Measurements from ENCODE around the gene RASGRP1.

Gene RASGRP1

DNA sequence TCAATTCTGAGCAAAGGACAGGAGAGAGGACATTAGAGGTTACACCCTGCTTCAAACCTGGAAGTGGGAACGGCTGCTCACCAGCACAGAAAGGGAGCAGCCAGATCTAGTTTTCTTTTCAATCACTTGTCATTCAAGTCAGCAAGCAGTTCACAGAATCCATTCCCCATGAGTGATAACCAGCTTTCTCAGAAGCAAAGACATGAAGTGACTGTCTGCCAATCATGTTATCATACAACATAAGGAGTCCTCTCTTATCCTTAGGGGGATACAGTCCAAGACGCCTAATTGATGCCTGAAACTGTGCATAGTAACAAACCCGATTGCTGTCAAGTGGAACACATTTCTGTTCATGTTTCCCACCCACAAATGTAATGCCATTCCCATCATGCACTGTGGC, 56.0 kb downstream of the RASGRP1 start:
- Mint-ChIP-seq H3K27me3 (ENCODE audit: low read depth, poor library complexity) (no peaks in the 10 kb centered on the region), H3K4me3 (no peak overlapping the region), H3K9me3 (no peaks in the 10 kb centered on the region), H3K4me1 (no peaks in the 10 kb centered on the region), H3K36me3 (ENCODE audit: low read depth) (no peaks in the 10 kb centered on the region), H3K27ac (no peak overlapping the region)
- TF ChIP-seq, protein P1, sequence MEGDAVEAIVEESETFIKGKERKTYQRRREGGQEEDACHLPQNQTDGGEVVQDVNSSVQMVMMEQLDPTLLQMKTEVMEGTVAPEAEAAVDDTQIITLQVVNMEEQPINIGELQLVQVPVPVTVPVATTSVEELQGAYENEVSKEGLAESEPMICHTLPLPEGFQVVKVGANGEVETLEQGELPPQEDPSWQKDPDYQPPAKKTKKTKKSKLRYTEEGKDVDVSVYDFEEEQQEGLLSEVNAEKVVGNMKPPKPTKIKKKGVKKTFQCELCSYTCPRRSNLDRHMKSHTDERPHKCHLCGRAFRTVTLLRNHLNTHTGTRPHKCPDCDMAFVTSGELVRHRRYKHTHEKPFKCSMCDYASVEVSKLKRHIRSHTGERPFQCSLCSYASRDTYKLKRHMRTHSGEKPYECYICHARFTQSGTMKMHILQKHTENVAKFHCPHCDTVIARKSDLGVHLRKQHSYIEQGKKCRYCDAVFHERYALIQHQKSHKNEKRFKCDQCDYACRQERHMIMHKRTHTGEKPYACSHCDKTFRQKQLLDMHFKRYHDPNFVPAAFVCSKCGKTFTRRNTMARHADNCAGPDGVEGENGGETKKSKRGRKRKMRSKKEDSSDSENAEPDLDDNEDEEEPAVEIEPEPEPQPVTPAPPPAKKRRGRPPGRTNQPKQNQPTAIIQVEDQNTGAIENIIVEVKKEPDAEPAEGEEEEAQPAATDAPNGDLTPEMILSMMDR (IDR thresholded peaks at IDR 0.05), result no peak
- no peak for DNase-seq

DNA sequence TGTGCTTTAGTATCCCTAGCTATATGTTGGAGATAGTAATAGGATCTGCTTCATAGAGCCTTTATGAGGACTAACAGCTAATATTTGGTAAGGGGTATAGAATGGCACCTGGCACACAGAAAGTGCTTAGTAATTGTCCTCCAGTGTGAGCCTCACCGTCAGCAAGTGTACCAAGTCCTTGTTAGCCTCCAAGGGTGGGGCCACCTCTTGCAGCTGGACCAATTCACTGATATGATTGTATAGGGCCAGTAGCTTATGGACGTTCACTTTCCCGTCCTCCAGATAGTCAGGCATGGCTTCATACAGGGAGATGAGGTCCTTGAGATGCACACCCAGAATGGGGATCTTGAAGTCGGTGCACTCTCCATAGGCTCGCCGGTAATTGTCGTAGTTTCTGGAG, 57.0 kb downstream of the RASGRP1 start:
- H3K4me1 Mint-ChIP-seq, result no peaks in the 10 kb centered on the region
- no peak overlapping the region for H3K27ac Mint-ChIP-seq
- no peak for DNase-seq
- H3K27me3 Mint-ChIP-seq (ENCODE audit: low read depth, poor library complexity), result no peaks in the 10 kb centered on the region
- H3K4me3 Mint-ChIP-seq, result no peak overlapping the region
- H3K9me3 Mint-ChIP-seq, result no peaks in the 10 kb centered on the region
- H3K36me3 Mint-ChIP-seq (ENCODE audit: low read depth), result no peaks in the 10 kb centered on the region
- TF ChIP-seq, protein P1 (IDR thresholded peaks at IDR 0.05), result no peak

DNA sequence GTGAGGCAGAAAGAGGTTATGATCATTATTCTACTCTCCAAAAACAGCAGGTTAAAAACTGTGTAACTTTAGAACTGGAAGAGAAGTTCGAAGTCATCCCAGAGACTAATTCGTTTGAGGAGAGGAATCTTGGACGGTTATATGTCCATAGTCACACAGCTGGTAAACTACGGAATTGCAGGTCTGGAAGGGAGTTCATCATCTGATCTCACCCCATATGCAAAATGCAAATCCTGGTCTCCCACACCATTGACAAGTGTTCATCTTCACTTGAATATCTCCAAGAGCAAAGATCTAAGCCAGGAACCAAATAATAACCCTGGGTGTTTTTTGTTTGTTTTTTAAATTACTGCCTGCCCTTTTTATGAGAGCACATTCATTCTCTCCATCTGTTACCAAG, 57.6 kb downstream of the RASGRP1 start:
- no peaks in the 10 kb centered on the region for H3K9me3 Mint-ChIP-seq
- no peaks in the 10 kb centered on the region for H3K27me3 Mint-ChIP-seq (ENCODE audit: low read depth, poor library complexity)
- H3K27ac Mint-ChIP-seq, result no peak overlapping the region
- TF ChIP-seq, protein P1 (IDR thresholded peaks at IDR 0.05), result no peak
- DNase-seq, result no peak
- no peaks in the 10 kb centered on the region for H3K36me3 Mint-ChIP-seq (ENCODE audit: low read depth)
- H3K4me1 Mint-ChIP-seq, result no peaks in the 10 kb centered on the region
- H3K4me3 Mint-ChIP-seq, result no peak overlapping the region

DNA sequence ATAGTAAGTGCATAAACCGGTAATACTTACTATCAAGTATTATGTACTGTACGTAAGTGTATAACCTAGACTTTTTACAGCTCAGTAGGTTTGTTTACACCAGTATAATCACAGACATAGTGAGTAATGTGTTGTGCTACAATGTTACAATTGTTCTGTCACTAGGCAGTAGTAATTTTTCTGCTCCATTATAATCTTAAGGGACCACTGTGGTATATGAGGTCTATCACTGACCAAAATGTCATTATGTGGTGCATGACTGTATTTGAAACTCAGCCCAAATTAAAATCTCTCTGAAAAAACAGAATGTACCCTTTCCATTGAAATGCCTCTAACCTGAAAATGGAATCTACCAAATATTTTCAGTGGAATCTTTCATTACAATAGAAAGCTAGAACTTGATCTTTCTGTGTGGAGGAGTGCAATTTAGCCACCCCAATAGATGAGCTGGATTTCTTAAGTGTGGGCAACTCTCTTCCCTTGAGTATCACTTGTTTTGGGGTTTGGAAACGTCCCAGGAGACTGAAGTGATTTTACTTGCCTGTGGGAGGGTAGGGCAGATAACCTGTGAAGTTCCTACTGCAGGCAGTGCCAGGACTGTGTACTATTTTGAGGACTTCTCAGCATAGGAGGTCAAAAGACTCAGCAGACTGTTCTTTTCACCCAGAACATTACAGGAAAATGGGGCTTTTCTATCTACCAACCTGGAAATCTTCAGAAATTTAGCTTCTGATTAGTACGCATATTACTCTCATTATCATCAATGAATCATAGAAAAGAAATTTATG, 59.7 kb downstream of the RASGRP1 start:
- H3K4me3 Mint-ChIP-seq, result no peak overlapping the region
- TF ChIP-seq, protein P1 (IDR thresholded peaks at IDR 0.05), result no peak
- H3K9me3 Mint-ChIP-seq, result no peaks in the 10 kb centered on the region
- DNase-seq, result no peak
- H3K4me1 Mint-ChIP-seq, result no peaks in the 10 kb centered on the region
- H3K27me3 Mint-ChIP-seq (ENCODE audit: low read depth, poor library complexity), result no peaks in the 10 kb centered on the region
- no peak overlapping the region for H3K27ac Mint-ChIP-seq
- peaks cover 3% of the 10 kb centered on the region for H3K36me3 Mint-ChIP-seq (ENCODE audit: low read depth)

DNA sequence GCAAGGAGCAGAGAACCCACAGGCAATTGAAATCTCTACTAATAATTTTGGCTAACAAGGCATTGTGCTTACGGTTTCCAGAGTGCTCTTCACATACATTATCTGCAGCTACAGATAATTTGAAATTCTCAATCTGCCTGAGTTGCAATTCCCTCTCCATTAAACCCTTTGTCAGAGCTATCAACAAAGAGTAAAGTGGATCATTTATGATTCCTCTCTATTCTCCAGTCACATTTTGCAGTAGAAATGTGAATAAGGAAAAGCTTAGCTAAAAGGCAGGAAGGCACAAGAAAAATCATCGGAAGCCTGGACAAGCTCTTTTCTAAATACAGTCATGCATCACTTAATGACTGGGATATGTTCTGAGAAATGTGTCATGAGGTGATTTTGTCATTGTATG, 61.1 kb downstream of the RASGRP1 start:
- H3K4me1 Mint-ChIP-seq, result no peaks in the 10 kb centered on the region
- no peak overlapping the region for H3K27ac Mint-ChIP-seq
- DNase-seq, result no peak
- TF ChIP-seq, protein P1 (IDR thresholded peaks at IDR 0.05), result no peak
- H3K27me3 Mint-ChIP-seq (ENCODE audit: low read depth, poor library complexity), result no peaks in the 10 kb centered on the region
- H3K36me3 Mint-ChIP-seq (ENCODE audit: low read depth), result peaks cover 3% of the 10 kb centered on the region
- H3K4me3 Mint-ChIP-seq, result no peak overlapping the region
- H3K9me3 Mint-ChIP-seq, result no peaks in the 10 kb centered on the region

DNA sequence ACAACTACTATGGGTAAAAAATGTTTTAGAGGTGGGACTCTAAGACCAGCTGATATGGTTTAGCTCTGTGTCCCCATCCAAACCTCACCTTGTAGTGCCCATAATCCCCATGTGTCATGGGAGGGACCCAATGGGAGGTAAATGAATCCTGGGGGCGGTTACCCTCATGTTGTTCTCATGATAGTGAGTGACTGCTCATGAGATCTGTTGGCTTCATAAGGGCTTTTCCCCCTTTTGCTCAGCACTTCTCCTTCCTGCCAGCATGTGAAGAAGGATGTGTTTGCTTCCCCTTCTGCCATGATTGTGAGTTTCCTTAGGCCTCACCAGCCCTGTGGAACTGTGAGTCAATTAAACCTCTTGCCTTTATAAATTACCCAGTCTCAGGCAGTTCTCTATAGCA, 65.0 kb downstream of the RASGRP1 start:
- H3K27me3 Mint-ChIP-seq (ENCODE audit: low read depth, poor library complexity), result peaks cover 3% of the 10 kb centered on the region
- H3K27ac Mint-ChIP-seq, result no peak overlapping the region
- DNase-seq, result no peak
- no peak overlapping the region for H3K4me3 Mint-ChIP-seq
- TF ChIP-seq, protein P1 (IDR thresholded peaks at IDR 0.05), result no peak
- no peaks in the 10 kb centered on the region for H3K4me1 Mint-ChIP-seq
- H3K36me3 Mint-ChIP-seq (ENCODE audit: low read depth), result peaks cover 3% of the 10 kb centered on the region
- no peaks in the 10 kb centered on the region for H3K9me3 Mint-ChIP-seq
